GM12873 (cell line): ENCODE data around the gene OCRL.

Experiments used
- TF ChIP-seq, protein P1 (sequence below): IDR thresholded peaks from 2 replicates; pipeline ENCODE4 v1.5.1; 2012; ENCODE audit warnings: low read depth, mild to moderate bottlenecking, moderate library complexity, low read length, control low read depth; ENCODE audit not compliant: insufficient read depth; ENCODE audit errors: missing control alignments

The OCRL gene

DNA sequence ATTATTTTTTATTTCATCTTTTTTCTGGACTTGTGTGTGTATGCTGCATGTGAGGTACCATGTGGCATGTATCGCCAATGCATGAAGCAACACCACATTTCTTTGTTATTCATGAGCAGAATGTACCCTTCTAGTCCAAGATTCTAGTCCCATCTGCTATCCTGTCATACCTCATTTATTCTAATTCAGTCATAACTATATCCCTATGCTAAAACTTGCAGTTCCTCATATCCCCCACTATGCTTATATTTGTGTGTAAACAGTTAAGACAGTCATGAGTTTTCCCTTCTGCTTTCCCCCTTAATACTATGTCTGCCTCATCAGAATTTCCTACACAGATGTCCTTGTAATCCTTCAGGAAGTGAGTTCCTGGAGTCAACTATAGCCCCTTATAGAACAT, 19.7 kb downstream of the OCRL start:
- TF ChIP-seq, protein P1, sequence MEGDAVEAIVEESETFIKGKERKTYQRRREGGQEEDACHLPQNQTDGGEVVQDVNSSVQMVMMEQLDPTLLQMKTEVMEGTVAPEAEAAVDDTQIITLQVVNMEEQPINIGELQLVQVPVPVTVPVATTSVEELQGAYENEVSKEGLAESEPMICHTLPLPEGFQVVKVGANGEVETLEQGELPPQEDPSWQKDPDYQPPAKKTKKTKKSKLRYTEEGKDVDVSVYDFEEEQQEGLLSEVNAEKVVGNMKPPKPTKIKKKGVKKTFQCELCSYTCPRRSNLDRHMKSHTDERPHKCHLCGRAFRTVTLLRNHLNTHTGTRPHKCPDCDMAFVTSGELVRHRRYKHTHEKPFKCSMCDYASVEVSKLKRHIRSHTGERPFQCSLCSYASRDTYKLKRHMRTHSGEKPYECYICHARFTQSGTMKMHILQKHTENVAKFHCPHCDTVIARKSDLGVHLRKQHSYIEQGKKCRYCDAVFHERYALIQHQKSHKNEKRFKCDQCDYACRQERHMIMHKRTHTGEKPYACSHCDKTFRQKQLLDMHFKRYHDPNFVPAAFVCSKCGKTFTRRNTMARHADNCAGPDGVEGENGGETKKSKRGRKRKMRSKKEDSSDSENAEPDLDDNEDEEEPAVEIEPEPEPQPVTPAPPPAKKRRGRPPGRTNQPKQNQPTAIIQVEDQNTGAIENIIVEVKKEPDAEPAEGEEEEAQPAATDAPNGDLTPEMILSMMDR, result no peak

GRCh38 chrX:129561453-129561852, 21.4 kb downstream of the OCRL start:
- TF ChIP-seq, protein P1, result no peak

- TF ChIP-seq, protein P1, result no peak
Observed at GRCh38 chrX:129565046-129565650, 25.1 kb downstream of the OCRL start.

DNA sequence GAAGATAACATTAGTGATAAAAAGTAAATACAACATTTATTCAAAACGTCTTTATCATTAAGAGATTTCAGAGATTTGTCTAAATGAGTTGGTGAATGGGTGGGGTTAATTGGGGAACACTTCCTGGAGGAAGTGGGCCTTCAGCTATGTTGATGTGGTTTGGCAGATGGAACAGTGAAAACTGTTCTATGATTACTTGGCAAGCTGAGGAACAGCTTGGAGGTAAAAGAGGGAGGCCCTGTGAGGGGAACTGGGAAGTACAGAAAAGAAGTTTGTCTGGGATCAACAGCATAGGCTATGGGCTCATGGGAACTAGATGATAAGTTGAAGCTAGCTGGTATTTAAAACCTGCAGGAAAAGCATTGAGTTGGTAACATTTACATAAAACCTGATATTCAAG, 26.0 kb downstream of the OCRL start:
- TF ChIP-seq, protein P1, result no peak

DNA sequence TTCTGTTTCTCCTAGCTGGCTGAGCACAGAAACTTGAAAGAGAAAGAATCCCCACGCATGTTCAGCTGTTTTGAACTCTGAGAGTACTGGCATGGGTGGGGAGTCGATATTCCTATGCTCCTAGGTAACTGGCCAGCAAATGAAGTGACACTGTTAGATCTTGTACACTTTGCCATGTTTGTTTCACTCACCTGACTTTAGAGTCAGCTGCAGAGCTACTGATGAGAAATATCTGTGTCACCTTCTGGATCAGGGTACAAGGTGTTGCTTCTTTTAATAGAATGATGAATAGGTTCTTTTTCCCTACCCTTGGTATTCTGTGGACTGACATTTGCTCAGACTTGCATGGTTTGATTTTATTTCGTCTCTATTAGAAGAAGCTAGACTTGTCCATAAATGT, 28.3 kb downstream of the OCRL start:
- TF ChIP-seq, protein P1, result no peak

GRCh38 chrX:129572422-129572821, 32.4 kb downstream of the OCRL start:
- TF ChIP-seq, protein P1, result no peak

DNA sequence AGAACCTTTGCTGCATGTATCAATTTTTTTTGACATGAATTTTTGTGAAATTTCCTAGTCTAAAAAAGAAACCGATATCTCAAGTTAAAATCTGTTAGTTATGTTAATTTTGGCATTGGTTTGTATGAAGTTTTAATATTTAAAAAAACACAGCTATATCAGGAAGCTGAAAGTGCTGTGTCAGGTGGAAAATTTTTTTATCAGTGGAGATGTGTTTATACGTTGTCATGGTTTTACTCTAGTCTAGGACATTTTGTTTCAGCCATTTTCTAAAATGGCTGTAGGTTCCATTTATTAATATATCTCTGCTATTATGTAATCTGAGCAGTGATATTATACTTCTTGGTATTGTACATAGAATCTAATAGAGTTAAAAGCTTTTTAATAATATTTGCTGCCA, 34.2 kb downstream of the OCRL start:
- TF ChIP-seq, protein P1, result no peak
